ENCODE measurements around the gene MIOS.

DNA sequence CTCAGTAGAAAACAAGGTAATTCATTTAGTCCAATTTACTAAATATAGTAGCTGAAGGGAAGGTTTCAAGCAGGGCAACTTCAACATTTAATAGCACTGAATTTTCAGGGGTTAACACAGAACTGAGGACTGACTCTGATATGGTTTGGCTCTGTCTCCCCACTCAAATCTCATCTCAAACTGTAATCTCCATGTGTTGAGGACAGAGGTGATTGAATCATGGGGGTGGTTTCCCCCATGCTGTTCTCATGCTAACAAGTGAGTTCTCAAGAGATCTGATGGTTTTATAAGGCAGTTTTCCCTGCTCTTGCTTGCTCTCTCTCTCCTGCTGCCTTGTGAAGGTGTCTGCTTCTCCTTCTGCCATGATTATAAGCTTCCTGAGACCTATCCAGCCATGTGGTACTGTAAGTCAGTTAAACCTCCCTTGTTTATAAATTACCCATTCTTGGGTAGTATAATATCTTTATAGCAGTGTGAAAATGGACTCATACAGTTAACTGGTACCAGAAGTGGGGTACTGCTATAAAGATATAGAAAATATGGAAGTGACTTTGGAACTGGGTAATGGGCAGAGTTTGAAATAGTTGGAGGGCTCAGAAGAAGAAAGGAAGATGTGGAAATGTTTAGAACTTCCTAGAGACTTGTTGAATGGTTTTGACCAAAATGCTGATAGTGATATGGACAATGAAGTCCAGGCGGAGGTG lies 64.1 kb downstream of the MIOS start:
- TF ChIP-seq, protein P1, sequence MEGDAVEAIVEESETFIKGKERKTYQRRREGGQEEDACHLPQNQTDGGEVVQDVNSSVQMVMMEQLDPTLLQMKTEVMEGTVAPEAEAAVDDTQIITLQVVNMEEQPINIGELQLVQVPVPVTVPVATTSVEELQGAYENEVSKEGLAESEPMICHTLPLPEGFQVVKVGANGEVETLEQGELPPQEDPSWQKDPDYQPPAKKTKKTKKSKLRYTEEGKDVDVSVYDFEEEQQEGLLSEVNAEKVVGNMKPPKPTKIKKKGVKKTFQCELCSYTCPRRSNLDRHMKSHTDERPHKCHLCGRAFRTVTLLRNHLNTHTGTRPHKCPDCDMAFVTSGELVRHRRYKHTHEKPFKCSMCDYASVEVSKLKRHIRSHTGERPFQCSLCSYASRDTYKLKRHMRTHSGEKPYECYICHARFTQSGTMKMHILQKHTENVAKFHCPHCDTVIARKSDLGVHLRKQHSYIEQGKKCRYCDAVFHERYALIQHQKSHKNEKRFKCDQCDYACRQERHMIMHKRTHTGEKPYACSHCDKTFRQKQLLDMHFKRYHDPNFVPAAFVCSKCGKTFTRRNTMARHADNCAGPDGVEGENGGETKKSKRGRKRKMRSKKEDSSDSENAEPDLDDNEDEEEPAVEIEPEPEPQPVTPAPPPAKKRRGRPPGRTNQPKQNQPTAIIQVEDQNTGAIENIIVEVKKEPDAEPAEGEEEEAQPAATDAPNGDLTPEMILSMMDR (IDR thresholded peaks at IDR 0.05): no peak
- TF ChIP-seq POLR2A (IDR thresholded peaks at IDR 0.05): no peak
